GM19452 (cell line): ENCODE measurements around the gene KAZN.

Experiments used
- ATAC-seq: cut with Tn5 transposase; IDR thresholded peaks from one replicate; pipeline ENCODE4 v1.9.1; 2021; ENCODE audit not compliant: unreplicated experiment

Gene KAZN

DNA sequence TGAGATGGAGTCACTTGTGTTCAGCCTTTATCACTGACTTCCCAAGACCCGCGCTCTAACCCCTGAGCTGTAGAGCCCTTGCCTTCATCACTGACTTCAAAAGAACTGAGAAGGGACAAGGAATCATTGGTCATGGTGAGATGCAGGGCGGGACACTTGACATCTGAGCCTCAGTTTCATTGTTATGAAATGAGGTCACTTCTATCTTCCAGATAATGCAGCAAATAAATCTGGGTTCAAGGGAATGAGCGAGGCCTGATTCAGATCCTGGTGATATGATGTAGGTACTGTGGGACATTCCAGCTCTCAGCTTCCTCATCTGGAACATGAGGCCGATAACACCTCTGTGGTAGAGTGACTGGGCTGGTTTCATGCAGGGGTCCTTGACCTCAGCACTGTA is 13.8 kb downstream of the KAZN start:
- ATAC-seq: no peak

DNA sequence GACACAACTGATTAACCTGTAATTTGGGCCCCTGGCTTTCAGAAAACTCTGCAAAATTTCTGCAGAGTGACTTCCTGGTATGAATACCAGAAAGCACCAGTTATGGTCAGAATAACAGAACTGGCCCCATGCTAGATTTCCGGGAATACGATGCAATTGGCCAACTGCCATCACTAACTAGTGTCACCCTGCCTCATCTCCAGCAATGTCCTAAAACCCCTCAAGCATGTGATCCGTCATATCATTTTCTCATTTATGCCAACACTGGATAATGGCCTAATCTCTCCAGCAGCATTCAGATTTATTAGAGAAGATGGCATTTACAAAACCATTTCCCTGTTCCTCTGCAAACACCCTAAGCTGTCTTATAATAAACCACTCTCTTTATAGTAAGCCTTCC is 15.4 kb downstream of the KAZN start:
- ATAC-seq: no peak

DNA sequence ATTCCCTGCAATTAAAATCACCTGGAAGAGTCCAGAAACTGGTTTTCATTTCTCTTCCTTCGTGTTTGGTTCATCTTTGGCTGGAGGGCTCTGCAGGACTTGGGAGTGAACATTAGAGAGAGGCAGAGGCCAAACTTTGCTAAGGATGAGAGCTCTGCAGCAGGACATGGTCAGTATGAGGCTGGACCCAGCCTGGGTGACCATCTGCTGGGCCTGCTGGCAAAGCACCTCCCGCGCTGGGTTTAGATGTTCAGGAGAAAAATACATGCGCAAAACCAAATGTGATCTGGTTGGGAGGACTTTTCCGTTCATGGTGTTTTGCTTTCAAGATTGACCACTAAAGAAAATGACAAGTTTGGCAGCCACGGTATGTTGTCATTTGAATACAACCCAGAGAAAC is 15.9 kb downstream of the KAZN start:
- ATAC-seq: no peak

DNA sequence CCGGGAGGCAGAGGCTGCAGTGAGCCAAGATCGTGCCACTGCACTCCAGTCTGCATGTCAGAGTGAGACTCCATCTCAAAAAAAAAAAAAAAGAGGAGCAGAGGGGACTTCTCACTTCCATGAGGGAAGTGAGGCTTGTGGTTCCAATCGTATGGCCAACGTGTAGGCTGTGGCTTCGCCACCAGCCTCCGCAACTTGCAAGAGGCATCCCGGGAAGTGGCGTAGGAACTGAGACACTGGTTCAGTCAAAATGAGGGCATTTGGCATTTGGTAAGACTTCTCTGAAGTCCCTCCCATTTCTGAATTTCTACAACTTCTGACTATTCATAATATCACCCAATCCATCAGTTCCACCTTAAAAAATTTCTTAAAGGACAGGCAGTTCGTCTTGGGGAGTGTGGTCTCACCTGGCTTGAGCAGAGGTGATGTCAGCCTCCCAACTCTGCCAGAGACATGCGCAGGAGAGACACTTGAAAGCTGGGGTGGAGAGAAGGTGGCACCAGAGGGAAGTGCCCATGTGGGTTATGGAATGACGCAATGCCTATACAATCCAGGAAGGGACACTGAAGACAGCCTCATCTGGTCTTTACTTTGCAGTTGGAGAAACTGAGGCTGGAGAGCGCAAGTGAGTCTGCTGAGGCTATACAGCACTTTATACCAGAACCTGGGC is 17.2 kb downstream of the KAZN start:
- ATAC-seq: no peak

DNA sequence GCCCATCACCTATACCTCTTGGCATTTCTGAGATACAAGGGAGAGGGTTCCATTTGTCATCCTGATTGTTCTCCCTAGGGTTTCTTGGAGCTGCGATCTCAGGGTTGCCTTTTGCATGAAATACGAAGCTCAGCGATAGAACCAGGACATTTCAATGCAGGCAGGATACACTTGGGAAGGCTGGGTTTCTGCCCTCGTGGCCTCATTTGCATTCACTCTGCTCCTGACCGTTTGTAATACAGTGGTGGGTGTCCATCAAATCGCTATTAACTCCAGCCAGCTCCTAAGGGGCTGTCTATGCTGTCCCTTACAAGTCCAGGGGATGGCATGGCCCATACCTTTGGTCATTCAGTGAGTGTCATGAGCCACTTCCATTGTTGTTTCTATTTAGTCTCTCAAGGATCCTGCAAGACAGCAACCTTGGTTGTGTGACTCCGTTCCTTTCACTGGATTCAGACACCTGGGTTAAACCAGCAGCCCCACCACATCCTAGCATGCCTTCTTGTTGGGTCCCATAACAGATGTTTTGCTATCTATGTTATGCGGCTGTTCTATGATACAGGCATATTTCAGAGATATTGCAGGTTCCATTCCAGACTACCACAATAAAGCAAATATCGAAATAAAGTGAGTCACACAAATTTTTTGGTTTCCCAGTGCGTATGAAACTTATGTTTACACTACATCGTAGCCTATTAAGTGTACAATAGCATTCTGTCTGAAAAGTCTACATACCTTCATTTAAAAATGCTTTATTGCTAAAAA is 18.3 kb downstream of the KAZN start:
- no peak for ATAC-seq

DNA sequence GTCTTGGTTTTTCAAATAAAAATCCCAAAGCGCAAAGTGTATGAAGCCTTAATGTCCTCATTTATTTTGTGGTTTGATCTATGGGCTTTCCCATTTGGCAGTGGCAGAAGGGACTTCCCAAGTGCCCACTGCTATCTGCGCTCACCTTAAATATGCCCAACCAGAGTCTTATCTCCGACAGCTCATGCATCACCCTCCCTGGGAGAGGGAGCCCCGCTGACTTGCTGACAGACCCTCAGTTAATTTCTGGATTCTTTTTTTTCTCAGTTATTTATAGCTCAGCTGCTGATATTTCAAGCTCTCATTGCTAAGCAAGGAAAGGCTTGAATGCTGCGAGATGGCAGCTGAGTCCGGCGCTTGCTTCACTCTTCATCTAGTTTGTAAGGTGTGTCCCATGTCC is 19.3 kb downstream of the KAZN start:
- ATAC-seq: no peak

DNA sequence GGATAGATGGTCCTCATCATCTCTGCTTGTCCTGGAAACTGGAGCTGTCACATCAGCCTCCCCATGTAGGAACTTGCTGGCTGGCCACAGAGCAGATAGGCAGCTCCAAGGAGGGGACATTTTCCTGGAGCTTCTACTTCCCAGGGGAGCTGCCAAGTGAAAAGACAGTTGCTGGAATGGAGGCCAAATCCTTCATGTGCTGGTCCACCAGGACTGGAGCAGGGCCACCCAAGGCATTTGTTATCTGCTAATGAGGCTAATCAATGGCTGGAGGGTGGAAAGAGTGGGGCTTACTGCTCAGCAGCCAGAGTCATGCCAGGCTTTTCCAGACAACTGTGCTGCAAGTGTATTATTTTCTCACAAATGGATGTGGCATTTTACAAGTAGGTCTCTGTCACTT is 22.5 kb downstream of the KAZN start:
- ATAC-seq: no peak

DNA sequence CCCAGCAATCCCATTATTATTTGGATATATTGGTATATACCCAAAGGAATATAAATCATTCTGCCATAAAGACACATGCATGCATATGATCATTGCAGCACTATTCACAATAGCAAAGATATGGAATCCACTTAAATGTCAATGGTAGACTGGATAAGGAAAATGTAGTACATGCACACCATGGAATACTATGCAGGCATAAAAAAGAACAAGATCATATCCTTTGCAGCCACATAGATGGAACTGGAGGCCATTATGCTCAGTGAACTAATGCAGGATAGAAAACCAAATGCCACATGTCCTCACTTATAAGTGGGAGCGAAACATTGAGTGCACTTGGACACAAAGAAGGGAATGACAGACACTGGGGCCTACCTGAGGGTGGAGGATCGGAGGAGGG is 24.6 kb downstream of the KAZN start:
- no peak for ATAC-seq

DNA sequence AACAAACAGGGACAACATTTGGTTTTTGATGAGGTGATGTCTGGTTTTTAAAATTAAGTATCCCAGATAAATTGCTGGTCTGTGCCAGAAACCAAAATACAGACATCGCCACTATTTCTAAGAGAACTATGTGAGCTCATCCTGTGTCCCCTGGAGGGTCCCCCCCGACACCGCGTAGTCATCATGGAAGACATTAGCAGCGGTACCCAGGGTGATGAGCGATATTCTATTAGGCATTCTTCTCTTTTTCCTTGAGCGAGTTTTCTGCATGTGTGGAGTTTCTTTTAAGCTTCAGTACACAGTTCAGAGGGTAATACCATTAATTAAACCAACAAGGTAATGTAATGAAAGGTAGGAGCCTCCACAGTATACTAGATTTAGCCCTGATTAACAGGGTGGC is 26.5 kb downstream of the KAZN start:
- no peak for ATAC-seq

DNA sequence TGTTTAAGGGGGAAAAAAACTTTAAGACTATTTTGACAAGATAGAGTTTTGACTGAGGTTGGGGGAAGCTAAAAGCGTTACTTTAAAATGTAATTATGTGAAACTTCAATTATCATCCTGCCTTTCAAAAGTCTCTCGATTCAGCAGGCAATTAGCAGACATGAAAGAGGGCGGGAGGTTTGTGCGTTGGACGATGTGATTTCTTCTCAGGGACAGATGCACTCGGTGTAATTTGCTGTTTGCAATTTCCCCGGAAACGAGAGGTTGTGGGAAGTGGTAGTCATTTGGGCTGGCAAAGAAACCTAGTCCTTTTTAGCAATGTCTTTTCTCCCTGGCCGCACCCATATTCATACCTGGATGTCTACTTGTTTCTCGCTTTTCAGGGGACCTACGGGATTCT is 27.1 kb downstream of the KAZN start:
- no peak for ATAC-seq

DNA sequence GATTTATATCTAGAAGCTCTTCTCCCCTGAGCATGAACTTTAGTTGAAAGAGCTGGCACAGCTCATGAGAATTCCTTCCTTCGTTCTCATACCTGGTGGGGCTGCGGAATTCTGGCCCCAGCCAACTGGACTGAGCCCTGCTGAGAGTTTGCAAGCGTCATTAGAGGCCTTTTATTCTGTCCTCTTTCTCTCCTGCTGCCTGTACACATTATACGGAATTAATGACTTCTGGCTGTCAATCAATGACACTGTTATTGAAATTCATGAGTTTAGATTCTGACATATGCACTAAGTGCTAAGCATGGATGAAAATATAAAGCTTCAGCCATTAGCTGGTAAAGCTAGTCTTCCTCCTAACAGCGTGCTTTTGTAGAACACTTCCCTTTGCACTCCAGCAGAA is 27.5 kb downstream of the KAZN start:
- no peak for ATAC-seq

DNA sequence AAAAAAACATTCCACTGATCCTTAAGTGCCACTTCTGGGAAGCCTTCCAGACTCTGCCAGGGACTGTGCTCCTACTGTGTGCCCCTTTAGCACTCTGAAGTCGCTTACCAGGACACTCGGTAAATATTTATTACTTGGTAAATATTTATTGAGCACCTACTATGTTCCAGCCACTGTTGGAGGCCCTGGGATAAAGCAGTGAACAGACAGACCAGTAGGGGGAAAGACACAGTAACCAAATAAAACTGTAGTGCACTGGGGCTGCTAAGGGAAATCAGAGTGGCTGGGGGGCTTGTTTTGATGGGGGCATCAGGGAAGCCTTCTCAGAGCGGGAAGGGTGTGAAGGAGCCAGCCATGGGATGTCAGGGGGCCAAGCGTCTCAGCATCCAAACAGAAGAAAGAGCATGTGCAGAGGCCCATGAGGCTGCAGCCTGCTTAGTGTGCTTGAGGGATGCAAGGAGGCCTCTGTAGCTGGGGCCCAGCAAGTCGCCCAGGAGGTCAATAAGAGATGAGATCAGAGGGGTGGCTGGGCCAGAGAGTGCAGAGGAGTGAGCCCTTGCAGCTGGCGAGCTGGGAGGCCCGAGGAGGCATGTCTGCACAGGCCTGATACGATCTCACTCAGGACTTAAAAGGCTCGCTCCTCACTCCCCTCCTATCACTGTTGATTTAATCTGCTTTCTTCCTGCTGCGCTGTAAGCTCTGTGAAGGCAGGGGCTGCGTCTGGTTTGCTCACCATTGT is 28.6 kb downstream of the KAZN start:
- no peak for ATAC-seq

DNA sequence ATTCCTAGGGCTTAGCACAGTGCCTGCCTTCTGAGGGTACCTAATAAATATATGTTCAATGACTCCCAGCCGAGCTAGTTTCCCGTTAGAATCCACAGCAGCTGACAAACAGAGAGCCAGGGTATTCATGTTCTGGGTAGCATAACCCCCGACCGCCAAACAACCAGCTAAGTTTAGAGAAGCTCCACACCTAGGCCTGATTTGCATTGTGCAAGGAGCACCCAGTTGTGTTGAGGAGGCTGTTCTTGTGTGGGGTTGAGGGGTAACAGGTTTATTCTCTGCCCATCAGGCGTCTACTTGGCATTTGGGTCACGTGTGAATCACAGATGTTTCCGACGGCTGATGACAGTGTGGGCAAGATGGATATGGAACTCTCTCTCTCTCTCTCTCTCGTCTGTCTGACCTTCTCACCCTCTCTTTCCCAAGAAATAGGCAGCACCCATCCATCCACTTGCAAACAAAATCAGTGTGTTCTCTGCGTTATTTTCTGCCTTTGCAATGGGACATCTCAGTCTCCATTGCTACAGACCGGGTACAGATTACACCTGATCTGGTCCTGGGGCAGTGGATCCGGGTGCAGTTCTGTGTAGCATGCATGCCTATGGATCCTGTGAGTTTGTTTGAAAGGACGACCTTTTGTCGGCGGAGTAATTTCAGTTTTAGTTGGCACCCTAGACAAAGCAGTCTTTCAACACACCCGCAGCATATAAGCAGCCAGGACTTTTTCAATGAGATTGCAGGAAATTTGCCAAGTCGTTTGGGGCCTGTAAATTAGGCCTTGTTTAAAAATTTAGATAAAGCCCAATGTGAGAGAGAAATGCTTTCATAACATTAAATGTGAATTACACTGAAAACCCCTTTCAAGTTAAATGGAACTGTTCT is 29.4 kb downstream of the KAZN start:
- no peak for ATAC-seq

DNA sequence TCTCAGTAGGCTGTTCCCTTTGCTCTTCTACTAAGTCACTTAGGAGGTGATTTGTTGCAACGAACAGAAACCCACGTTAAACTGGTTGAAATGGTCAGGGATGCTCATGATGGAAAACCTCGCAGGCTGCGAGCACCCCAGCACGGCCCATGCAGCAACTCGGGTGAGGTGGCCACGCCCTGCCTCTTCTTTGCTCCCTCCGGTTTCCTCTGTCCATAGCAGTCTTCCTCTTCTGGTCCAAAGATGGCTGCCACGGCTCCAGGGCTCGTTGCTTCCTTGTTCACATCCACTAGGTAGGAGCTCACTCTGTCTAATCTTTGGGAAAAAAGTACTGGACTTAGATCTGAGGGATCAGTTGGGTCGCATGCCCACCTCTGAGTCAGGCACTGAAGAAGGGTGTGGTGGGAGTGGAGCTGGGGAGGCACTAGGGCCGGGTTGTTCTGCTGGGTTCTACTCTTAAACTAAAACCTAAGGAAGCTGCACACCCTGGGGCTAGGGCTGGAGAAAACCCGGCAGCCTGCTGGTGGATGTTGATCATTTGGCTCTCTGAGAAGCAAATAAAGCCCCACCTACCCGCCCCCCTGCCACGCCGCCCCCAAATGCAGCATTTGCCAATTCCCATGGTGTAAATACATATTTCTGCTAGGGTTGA is 31.0 kb downstream of the KAZN start:
- no peak for ATAC-seq

DNA sequence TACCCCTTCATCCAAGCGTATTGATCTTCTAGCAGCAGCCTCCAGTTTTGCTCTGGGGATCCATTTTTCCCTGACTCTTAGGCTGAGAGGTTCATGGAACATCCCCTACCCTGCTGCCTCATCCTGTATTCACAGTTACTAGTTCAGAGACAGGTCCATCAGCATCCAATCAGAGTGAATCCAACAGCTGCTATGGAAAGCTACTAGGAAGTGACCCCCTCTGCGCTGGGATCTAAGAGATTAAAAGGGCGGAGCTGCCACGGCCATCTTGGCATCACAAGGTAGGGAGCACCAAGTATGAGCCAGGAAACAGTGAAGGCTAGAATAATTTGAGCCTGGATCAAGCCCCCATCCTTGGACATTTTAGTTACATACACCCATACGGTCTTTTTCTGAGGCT is 32.5 kb downstream of the KAZN start:
- ATAC-seq: no peak

DNA sequence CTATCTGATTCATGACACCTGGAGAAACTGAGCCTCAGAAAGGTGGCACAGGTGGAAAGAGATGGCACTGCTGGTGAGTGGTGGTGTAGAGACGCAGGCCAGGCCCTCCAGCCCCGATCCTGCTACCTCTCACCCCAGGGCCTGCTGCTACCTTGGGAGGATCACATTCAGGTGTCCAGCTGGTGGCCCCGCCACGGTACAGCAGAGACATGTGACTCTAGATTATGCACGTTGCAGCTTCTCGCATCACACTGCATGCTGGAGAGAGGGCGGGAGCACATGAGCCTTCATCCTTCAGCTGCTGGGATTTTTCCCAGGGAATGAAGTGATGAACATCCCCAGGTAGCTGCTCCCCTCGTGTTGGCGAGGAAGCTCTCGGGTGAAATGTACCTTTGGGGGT is 32.9 kb downstream of the KAZN start:
- no peak for ATAC-seq

DNA sequence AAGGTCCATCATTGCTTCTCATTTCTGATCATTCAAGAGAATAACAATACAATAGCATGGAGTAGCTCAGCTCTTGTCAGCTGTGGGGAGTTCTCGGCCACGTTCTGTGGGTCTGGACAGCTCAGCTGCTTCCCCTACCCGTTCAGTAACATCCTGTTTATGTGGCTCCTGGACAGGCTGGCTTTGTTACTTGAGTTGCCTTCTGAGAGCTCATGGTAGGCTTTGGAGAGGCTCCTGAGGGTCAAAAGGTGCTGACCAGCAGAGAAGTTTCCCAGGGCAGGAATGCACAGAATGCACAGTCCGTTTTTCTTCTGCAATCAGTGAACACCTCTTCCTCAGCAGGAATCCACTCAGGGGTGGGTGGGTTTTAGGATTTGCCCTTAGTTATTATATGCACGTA is 36.0 kb downstream of the KAZN start:
- no peak for ATAC-seq

DNA sequence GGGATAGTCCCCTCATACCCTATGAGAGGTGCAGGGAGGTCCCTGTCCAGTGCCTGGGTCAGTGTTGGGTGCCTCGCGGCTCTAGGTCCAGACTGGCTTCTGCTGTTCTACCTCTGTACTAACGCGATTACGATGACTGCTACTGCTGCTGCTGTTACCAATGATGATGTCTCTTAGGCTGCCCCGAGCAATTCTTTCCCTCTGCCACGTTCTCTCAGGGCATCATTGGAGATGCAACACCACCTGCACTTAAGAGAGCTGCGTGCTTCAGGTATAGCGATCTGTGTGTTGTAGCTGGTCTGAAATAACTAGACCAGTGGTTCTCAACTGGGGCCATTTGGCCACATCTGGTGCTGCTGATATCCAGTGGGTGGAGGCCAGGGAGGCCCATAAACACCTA is 36.9 kb downstream of the KAZN start:
- no peak for ATAC-seq

DNA sequence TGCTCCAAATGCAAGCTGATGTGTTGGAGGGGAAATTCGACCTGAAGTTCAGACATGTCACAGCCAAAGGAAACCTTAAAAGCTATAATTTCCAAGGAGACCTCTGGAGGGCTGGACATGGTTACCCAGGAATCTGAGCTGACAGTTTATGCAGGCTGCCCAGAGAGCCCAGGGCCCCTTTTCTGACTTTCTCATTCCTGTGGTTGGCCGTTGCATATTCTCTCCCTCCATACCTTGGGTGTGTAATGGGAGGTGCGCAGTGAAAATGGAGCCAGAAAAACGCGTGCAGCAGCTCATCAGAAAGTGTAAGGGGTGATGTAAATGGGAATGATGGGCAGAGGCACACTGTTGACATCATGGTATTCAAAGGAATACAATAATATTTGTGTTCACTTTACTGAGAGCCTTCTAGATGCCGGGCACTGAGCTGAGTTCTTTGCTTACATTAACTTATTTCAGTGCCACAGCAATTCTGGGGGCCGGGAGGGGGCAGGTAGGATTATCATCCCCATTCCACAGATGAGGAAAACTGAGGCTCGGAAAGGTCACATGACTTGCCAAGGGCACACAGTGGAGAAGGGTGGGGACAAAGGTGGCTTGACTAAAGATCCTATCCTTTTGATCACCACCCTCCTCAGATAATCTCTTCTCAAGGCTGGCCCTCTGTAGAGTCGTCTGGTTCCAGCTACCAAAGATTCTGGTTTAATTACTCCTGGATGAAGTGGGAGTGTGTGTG is 38.6 kb downstream of the KAZN start:
- no peak for ATAC-seq
